Measurements from ENCODE around the gene FUT3. TPM values are rescaled to one million over a fixed set of nuclear protein-coding genes. Genes with fewer than 3 reads are reported as not detected.

Gene FUT3
- total RNA-seq, 4 donors from 2014 or later, result not detected

GRCh38 chr19:5832061-5832460 lies 19.2 kb downstream of the FUT3 start:
- ATAC-seq (ENCODE audit: low FRiP score) (no peak), DNase-seq (ENCODE audit: low spot score) (no peak)
- no peak for TF ChIP-seq CTCF (IDR thresholded peaks at IDR 0.05)

GRCh38 chr19:5831159-5831558 lies 20.1 kb downstream of the FUT3 start:
- ATAC-seq (ENCODE audit: low FRiP score) (no peak), DNase-seq (ENCODE audit: low spot score) (no peak)
- no peak for TF ChIP-seq CTCF (IDR thresholded peaks at IDR 0.05)

GRCh38 chr19:5829567-5830310 lies 21.5 kb downstream of the FUT3 start:
- no peak for ATAC-seq (ENCODE audit: low FRiP score)
- TF ChIP-seq CTCF (IDR thresholded peaks at IDR 0.05), result no peak
- DNase-seq (ENCODE audit: low spot score), result no peak

GRCh38 chr19:5828661-5829566 lies 22.3 kb downstream of the FUT3 start:
- ATAC-seq (ENCODE audit: low FRiP score) (no peak), DNase-seq (ENCODE audit: low spot score) (no peak)
- TF ChIP-seq CTCF (IDR thresholded peaks at IDR 0.05), result no peak

GRCh38 chr19:5827891-5828660 lies 23.2 kb downstream of the FUT3 start:
- DNase-seq (ENCODE audit: low spot score) (peak; percentile 65), ATAC-seq (ENCODE audit: low FRiP score) (peak; percentile 71)
- no peak for TF ChIP-seq CTCF (IDR thresholded peaks at IDR 0.05)

- DNase-seq (ENCODE audit: low spot score) (no peak), ATAC-seq (ENCODE audit: low FRiP score) (no peak)
- TF ChIP-seq CTCF (IDR thresholded peaks at IDR 0.05), result no peak
Measured at GRCh38 chr19:5827342-5827890, 23.8 kb downstream of the FUT3 start.

Measured in omental fat pad (tissue), 4 donors.